MM.1S (cell line): Measurements from ENCODE around the gene NFE2L3.

Experiments
- DNase-seq: peaks from one replicate; pipeline ENCODE4 v3.0.0-alpha.2; 2015
- H2AFZ ChIP-seq: fragments of 300-600 bp; sonication (generic); 2 replicates; pipeline ENCODE4 v1.6.0; 2016; ENCODE audit warnings: antibody characterized with exemption, low read length
- H3F3A ChIP-seq: fragments of 300-600 bp; sonication (generic); 2 replicates; pipeline ENCODE4 v1.6.1; 2016; ENCODE audit warnings: mild to moderate bottlenecking, antibody characterized with exemption, low read length, moderate library complexity, mixed read lengths; ENCODE audit not compliant: insufficient read depth
- H3K27ac ChIP-seq: fragments of 300-600 bp; sonication (generic); 2 replicates; pipeline ENCODE4 v1.5.1; 2016; ENCODE audit warnings: mild to moderate bottlenecking, low read length
- H3K27me3 ChIP-seq: fragments of 300-600 bp; sonication (generic); replicated peaks from 2 replicates; pipeline ENCODE4 v1.6.0; 2016; ENCODE audit warnings: low read length; ENCODE audit not compliant: insufficient read depth
- H3K36me3 ChIP-seq: fragments of 300-600 bp; sonication (generic); replicated peaks from 2 replicates; pipeline ENCODE4 v1.6.1; 2016; ENCODE audit warnings: mild to moderate bottlenecking, low read length, mixed read lengths; ENCODE audit not compliant: insufficient read depth
- H3K4me1 ChIP-seq: fragments of 300-600 bp; sonication (generic); 2 replicates; pipeline ENCODE4 v1.6.1; 2016; ENCODE audit warnings: low read length, mixed read lengths
- H3K4me2 ChIP-seq: fragments of 300-600 bp; sonication (generic); 2 replicates; pipeline ENCODE4 v1.6.0; 2016; ENCODE audit warnings: low read depth, low read length
- H3K4me3 ChIP-seq: fragments of 300-600 bp; sonication (generic); 2 replicates; pipeline ENCODE4 v1.5.1; 2016; ENCODE audit warnings: low read length, mixed read lengths
- H3K79me2 ChIP-seq: fragments of 300-600 bp; sonication (generic); 2 replicates; pipeline ENCODE4 v1.6.1; 2016; ENCODE audit warnings: mixed run types, low read length, mixed read lengths
- H3K9ac ChIP-seq: fragments of 300-600 bp; sonication (generic); 2 replicates; pipeline ENCODE4 v1.6.1; 2016; ENCODE audit warnings: low read length, mixed read lengths
- H3K9me2 ChIP-seq: fragments of 300-600 bp; sonication (generic); replicated peaks from 2 replicates; pipeline ENCODE4 v1.6.1; 2016; ENCODE audit warnings: mild to moderate bottlenecking, low read length, mixed read lengths; ENCODE audit not compliant: insufficient read depth
- H3K9me3 ChIP-seq: fragments of 300-600 bp; sonication (generic); replicated peaks from 2 replicates; pipeline ENCODE4 v1.6.1; 2016; ENCODE audit warnings: mild to moderate bottlenecking, low read length, mixed read lengths; ENCODE audit not compliant: insufficient read depth
- H4K20me1 ChIP-seq: fragments of 300-600 bp; sonication (generic); 2 replicates; pipeline ENCODE4 v1.6.1; 2016; ENCODE audit warnings: mild to moderate bottlenecking, low read length, moderate library complexity, mixed read lengths; ENCODE audit not compliant: insufficient read depth
- CTCF ChIP-seq: fragments of 300-600 bp; sonication (generic); IDR thresholded peaks from 2 replicates; pipeline ENCODE4 v1.5.1; 2016; ENCODE audit warnings: antibody characterized with exemption, low read length, mixed read lengths
- EZH2 ChIP-seq: fragments of 300-600 bp; sonication (generic); optimal IDR thresholded peaks from 2 replicates; pipeline ENCODE3; 2017; ENCODE audit warnings: low read depth, mild to moderate bottlenecking, antibody characterized with exemption, low read length, mixed read lengths
- EZH2phosphoT487 ChIP-seq: fragments of 300-600 bp; sonication (generic); IDR thresholded peaks from 2 replicates; pipeline ENCODE4 v1.6.1; 2018; ENCODE audit warnings: antibody characterized with exemption, low read length

The NFE2L3 gene

GRCh38 chr7:26167303-26167934, 15.4 kb downstream of the NFE2L3 start:
- Histone ChIP-seq H3K9me2 (no peaks in the 10 kb centered on the region), H3K27ac (peak overlapping the region; percentile 49; the same call in 1 of the 2 replicates), H3K79me2 (peaks cover 83% of the 10 kb centered on the region), H4K20me1 (no peaks in the 10 kb centered on the region; the same call in 1 of the 2 replicates), H3K4me1 (peaks cover 25% of the 10 kb centered on the region), H3K9me3 (no peaks in the 10 kb centered on the region), H3K27me3 (no peaks in the 10 kb centered on the region), H3K4me3 (no peak overlapping the region), H2AFZ (no peak overlapping the region), H3K4me2 (peak overlapping the region; percentile 28; the same call in 1 of the 2 replicates), H3K36me3 (no peaks in the 10 kb centered on the region; the same call in 1 of the 2 replicates), H3K9ac (no peak overlapping the region), H3F3A (peaks cover 9% of the 10 kb centered on the region)
- DNase-seq: peak; percentile 60
- TF ChIP-seq EZH2phosphoT487: no peak
- no peak for TF ChIP-seq EZH2
- no peak for TF ChIP-seq CTCF

DNA sequence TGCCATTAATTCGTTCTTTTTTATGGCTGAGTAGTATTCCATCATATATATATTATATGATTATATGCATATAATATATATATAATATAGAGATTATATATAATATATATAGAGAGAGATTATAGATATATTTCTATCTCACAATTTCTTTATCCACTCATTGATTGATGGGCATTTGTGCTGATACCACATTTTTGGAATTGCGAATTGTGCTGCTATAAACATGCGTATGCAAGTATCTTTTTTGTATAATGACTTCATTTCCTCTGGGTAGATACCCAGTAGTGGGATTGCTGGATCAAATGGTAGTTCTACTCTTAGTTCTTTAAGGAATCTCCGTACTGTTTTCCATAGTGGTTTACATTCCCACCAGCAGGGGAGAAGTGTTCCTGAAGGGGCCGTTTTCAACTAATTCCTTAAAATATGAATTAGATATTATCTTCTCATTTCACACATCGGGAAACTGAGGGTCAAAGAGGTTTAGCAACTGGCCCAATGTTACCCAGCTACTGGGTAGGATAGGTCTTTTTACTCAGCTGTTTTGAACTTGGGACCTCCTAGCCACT, 16.5 kb downstream of the NFE2L3 start:
- H3K79me2 ChIP-seq: peaks cover 83% of the 10 kb centered on the region
- H3K9me3 ChIP-seq: no peaks in the 10 kb centered on the region
- DNase-seq: no peak
- H3K9me2 ChIP-seq: no peaks in the 10 kb centered on the region
- H2AFZ ChIP-seq: no peak overlapping the region
- H3K4me3 ChIP-seq: no peak overlapping the region
- no peak overlapping the region for H3K9ac ChIP-seq
- peaks cover 9% of the 10 kb centered on the region for H3F3A ChIP-seq
- H4K20me1 ChIP-seq: no peaks in the 10 kb centered on the region; the same call in 1 of the 2 replicates
- TF ChIP-seq EZH2phosphoT487 (no peak), CTCF (no peak), EZH2 (no peak)
- peaks cover 25% of the 10 kb centered on the region for H3K4me1 ChIP-seq
- H3K27ac ChIP-seq: no peak overlapping the region
- H3K36me3 ChIP-seq: no peaks in the 10 kb centered on the region; the same call in 1 of the 2 replicates
- no peak overlapping the region for H3K4me2 ChIP-seq
- no peaks in the 10 kb centered on the region for H3K27me3 ChIP-seq

DNA sequence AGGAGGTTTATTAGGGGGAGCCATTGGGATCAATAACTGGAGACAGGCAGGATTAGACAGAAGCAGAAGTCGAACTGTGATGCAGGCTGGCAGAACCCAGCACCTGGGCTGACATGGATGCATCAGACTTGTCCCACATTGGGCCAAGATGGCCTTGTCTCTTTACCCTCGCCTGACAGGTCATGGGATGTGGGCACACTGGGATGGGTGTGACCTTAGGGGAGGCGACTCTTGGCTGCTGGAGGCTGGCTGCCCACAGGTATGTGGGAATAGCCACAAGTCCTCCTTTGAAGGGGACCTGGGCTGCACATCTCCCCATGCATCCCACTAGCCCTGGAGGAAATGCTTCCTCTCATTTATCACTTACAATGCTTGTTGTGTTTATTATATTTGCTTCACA, 17.3 kb downstream of the NFE2L3 start:
- H3K9me3 ChIP-seq: no peaks in the 10 kb centered on the region
- H3K79me2 ChIP-seq: peaks cover 87% of the 10 kb centered on the region
- H3K4me2 ChIP-seq: no peak overlapping the region
- no peak for DNase-seq
- no peaks in the 10 kb centered on the region for H3K9me2 ChIP-seq
- no peaks in the 10 kb centered on the region for H3K27me3 ChIP-seq
- no peaks in the 10 kb centered on the region; the same call in 1 of the 2 replicates for H4K20me1 ChIP-seq
- H3F3A ChIP-seq: peaks cover 9% of the 10 kb centered on the region
- peaks cover 25% of the 10 kb centered on the region for H3K4me1 ChIP-seq
- no peaks in the 10 kb centered on the region; the same call in 1 of the 2 replicates for H3K36me3 ChIP-seq
- H2AFZ ChIP-seq: no peak overlapping the region
- TF ChIP-seq CTCF (no peak), EZH2 (no peak)
- no peak overlapping the region for H3K4me3 ChIP-seq
- no peak overlapping the region for H3K9ac ChIP-seq
- no peak overlapping the region for H3K27ac ChIP-seq
